Esophagus muscularis mucosa (tissue), 3 donors: ENCODE measurements around the gene ESRRB.

ENCODE experiments used
- CTCF ChIP-seq, 3 experiments: fragments of 200-600 bp in 2 of 3; fragments of 450-650 bp in 1 of 3; sonication (generic) in 2 of 3; IDR thresholded peaks; one replicate each; pipeline ENCODE4 v1.5.1; 2017 to 2019; ENCODE audit warnings: antibody characterized with exemption in 3 of 3, mild to moderate bottlenecking in 2 of 3, moderate library complexity in 1 of 3
- POLR2A ChIP-seq: fragments of 450-650 bp; IDR thresholded peaks from one replicate; pipeline ENCODE4 v1.6.1; 2017; ENCODE audit warnings: antibody characterized with exemption, moderate library complexity, mild to moderate bottlenecking, low read depth

- TF ChIP-seq POLR2A (no peak), CTCF (IDR thresholded peaks at IDR 0.05) (no peak)
These were observed 104.5 kb downstream of the ESRRB start for GRCh38 chr14:76480426-76480825.
